HS-5 (cell line): ENCODE results near the gene CD4.
"Not testable (repeated sequence)": the region's sequence is repeated elsewhere in the genome, so short reads cannot be mapped to it uniquely, and the experiment has no call there.

ENCODE experiments used
- DNase-seq: peaks from one replicate; pipeline ENCODE4 v3.0.0-alpha.2; 2012; ENCODE audit warnings: low read depth

Gene CD4

DNA sequence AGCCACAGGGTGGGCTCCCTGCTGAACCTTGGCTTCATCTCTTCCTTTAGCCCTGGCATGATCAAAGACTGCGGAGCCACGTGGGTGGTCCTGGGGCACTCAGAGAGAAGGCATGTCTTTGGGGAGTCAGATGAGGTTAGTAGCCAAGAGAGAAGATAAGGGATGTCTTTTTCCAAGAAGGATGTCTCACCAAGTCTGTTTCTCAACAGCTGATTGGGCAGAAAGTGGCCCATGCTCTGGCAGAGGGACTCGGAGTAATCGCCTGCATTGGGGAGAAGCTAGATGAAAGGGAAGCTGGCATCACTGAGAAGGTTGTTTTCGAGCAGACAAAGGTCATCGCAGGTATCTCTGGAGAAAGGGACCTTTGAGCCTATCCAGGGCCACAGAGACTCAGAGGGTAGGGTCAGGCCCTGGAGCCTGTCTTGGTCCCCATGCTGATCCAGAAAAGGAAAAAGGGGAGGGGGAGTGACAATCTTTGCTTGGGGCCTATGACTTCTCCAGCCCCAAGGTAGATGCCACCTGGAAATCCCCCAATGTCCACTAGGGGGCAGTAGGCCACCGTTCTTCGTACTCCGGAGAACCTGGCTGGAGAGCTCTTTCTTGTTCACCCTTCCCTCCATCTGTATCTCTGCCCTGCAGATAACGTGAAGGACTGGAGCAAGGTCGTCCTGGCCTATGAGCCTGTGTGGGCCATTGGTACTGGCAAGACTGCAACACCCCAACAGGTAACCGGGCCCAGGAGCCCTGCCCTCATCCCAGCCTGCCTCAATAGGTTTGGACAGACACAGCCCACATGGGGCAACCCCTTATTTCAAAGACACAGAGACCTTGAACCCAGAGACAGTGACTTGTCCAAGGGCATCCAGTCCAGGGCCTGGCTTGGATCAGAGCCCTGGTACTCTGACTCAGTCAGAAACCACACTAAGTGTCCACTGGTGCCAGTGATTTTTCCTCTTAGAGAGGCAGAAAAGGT is 80.0 kb downstream of the CD4 start:
- no peak for DNase-seq

DNA sequence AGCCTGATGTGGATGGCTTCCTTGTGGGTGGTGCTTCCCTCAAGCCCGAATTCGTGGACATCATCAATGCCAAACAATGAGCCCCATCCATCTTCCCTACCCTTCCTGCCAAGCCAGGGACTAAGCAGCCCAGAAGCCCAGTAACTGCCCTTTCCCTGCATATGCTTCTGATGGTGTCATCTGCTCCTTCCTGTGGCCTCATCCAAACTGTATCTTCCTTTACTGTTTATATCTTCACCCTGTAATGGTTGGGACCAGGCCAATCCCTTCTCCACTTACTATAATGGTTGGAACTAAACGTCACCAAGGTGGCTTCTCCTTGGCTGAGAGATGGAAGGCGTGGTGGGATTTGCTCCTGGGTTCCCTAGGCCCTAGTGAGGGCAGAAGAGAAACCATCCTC is 81.0 kb downstream of the CD4 start:
- not testable (repeated sequence) for DNase-seq
